Measurements from ENCODE around the gene PLB1.

Gene PLB1

DNA sequence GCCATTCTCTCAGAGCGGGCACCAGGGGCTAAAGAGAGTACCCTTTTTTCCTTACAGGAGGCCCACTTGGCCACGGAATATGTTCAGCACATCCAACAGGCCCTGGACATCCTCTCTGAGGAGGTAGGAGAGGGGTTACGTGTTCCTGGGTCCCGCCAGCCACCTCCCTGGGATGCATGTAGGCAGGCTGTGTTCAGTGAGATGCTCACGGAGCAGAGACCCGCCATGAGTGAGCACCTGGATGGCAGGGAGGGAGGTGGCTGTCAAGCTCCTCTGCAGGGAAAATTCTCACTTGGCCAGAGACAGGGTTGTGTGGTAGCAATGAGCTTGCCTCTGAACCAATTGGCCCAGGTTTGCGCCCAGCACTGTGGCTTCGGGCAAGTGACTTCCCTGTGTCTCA lies 132.6 kb downstream of the PLB1 start:
- DNase-seq (ENCODE audit: low read depth in 2 of 2): no peak

DNA sequence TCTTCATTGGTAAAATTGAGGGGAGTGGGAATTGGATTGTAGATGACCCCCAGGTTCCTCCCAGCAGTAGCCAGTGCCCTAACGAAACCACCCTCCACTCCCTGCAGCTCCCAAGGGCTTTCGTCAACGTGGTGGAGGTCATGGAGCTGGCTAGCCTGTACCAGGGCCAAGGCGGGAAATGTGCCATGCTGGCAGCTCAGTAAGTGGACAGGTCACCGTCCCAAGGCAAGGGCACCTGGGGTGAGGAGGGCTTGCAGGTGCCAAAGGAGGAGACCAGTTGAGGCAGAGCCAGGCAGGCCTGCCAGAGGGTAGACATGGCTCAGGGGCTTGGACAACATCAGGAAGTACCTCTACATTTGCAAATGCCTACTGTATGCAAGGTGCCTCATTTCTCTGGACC lies 133.1 kb downstream of the PLB1 start:
- DNase-seq (ENCODE audit: low read depth in 2 of 2): no peak

GRCh38 chr2:28629910-28630309 lies 134.1 kb downstream of the PLB1 start:
- no peak for DNase-seq (ENCODE audit: low read depth in 2 of 2)

- DNase-seq (ENCODE audit: low read depth in 2 of 2): no peak
Measured at GRCh38 chr2:28630341-28630740, 134.5 kb downstream of the PLB1 start.

DNA sequence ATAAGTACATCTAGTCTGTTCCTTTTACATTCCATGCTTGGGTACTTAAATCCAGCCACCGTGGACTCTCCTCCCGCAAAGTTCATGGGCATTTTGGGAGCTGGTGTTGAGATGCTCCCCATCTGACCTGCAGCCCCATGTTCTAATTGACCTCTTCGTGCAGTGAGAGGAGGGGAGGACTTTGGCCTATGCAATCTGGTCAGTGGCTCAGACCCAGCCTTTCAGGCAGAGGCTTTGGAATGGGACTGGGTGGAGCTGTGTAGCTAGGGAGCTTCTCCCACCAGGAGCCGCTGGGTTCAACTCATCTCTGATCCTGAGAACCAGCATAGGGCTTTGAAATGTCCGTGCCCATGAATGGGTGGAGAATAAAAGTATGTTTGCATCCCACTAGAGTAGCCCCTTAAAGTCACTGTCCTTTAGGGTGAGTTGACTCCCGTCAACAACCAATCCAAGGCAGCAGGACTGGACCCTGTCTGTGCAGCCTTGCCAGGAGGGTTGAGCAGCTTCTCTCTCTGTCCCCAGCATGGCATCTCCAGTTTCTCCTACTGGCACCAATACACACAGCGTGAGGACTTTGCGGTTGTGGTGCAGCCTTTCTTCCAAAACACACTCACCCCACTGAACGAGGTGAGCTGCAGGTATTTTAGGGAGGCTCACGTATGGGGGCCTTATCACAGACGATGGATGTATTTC lies 135.8 kb downstream of the PLB1 start:
- no peak for DNase-seq (ENCODE audit: low read depth in 2 of 2)

DNA sequence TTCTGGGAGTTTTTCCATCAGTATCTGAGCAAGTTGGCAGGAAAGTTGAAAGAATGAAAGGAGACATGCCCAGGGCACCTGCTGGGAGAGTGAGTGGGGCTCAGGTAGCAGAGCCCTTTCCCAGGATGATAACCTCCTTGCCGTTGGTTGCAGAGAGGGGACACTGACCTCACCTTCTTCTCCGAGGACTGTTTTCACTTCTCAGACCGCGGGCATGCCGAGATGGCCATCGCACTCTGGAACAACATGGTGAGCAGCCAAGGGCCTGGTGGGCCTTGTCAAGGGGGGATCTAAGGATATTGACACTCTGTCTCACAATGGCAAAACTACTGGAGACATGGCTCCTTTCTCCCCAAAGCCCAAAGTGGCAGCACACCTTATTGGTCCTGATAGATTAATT lies 136.9 kb downstream of the PLB1 start:
- DNase-seq (ENCODE audit: low read depth in 2 of 2): no peak

DNA sequence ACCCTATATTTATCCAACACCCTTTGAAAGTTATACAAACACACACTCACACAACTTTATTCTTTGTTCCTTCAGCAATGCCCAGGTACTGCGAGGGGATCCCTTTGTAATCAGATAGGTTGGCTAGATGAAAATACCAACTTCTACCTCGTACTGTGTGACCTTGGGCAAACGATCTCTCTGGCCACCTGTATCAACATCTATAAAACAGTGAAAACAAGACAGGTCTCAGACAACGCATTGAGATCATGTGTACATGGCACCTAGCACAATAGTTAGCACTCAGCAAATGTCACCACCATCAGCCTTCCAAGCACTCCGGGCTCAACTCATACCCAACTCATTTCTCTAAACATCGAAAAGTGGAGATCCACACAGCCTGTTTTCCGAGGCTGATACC lies 137.3 kb downstream of the PLB1 start:
- no peak for DNase-seq (ENCODE audit: low read depth in 2 of 2)

DNA sequence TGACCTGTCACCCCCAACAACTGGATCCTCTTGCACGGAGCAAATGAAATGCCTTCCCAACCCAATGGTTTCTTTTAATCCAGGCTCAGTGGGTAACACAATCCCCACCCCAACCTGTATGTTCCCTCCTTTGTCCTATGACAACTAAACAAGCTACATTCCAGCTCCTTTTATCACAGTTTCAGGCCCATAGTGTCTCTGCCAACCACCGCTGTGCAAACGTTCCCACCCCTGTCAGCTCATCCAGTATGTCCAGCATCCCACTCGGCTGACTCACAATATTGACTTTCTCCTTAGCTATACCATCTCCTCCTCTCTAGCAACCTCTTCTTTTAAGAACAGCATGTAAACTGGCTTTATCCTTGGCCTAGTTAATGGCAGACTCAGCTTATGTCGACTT lies 137.9 kb downstream of the PLB1 start:
- no peak for DNase-seq (ENCODE audit: low read depth in 2 of 2)

DNA sequence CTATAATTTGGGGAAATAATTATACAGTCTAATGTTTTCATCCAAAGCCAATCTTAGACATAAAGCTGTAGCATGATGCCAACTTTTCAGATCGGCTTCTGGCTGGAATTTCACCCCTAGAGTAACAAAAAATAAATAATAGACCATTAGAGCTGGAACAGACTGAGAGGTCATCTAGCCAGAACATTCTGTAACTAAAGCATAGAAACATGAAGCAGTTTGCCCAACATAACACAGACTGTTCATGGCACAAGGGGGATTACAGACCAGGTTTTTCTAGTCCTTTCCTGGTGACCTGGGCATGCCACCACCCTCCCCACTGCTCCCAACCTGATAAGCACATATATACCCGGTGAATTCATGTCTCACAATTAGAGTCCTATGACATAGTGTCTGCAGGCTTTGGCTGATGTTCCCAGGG lies 139.3 kb downstream of the PLB1 start:
- DNase-seq (ENCODE audit: low read depth in 2 of 2): no peak

DNA sequence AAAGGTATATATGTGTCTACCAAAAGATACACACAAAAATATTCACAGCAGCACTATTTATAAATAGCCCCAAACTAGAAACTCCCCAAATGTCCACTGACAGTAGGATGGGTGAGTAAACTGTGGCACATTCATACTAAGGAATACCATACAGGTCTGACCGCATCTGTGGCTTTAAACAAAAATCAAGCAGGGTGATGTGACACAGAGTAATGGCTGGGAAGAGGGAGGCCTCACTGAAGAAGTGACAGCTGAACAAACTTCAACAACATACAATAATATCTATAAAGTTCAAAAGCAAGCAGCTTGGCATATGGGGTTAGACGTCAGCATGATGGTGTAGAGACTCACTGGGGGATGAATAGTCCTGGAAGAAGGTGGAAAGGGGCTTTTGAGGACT lies 140.6 kb downstream of the PLB1 start:
- no peak for DNase-seq (ENCODE audit: low read depth in 2 of 2)

GRCh38 chr2:28637066-28638047 lies 141.5 kb downstream of the PLB1 start:
- DNase-seq (ENCODE audit: low read depth in 2 of 2): no peak

GRCh38 chr2:28638102-28638501 lies 142.2 kb downstream of the PLB1 start:
- no peak for DNase-seq (ENCODE audit: low read depth in 2 of 2)

DNA sequence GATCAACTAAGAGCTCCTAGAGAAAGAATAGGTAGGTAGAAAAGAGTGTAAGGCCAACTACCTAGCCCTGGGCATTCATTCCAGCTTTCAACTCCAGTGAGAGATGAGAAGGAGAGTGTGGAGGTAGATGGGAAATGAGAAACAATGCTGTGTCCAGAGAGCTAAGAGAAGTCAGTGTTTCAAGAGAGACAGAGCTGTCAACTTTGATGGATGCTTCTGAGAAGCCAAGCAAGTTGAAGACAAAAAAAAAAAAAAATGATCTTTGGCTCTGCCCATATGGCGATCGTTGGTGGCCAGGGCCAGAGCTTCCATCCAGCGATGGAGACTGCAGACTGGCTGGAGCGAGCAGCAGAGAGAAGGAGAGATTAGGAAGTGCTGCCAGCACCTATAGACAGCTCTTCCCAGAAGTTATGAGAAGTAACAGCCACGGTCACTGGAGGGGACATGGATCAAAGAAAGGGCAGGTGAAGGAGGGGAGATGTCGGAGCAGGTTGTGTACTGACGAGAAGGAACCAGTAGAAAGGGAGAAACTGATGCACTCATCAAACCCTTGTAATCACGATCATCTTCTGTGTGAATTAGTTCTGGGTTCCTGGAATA lies 143.3 kb downstream of the PLB1 start:
- DNase-seq (ENCODE audit: low read depth in 2 of 2): no peak

DNA sequence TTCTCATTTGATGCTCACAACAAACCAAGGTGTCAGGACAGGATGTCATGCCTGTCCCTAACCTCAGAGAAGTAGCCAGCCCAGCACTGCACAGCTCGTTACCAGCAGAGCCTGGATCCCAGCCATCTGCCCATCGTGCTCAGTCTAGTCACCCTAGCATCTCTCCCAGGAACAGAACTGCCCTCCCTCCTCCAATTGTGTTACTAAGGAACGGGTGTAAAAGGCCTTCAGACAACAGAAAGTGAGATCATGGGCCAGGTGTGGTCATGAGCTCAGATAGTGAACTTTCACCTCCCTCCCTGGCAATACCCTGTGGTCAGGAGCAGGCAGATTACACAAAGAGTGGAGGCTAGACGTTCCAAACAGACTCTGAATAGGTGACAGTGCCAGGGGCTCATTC lies 144.0 kb downstream of the PLB1 start:
- no peak for DNase-seq (ENCODE audit: low read depth in 2 of 2)

- DNase-seq (ENCODE audit: low read depth in 2 of 2): no peak
Measured at GRCh38 chr2:28640260-28640907, 144.5 kb downstream of the PLB1 start.

GRCh38 chr2:28640908-28641300 lies 145.0 kb downstream of the PLB1 start:
- DNase-seq (ENCODE audit: low read depth in 2 of 2): no peak

DNA sequence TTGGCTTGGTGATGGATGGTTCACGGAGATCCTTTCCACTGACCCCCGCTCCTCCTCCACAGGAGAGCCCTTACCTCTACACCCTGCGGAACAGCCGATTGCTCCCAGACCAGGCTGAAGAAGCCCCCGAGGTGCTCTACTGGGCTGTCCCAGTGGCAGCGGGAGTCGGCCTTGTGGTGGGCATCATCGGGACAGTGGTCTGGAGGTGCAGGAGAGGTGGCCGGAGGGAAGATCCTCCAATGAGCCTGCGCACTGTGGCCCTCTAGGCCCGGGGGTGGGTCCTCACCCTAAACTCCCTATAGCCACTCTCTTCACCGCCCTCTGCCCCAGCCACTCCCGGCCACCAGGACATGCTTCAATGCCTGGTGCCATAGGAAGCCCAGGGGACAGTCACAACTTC lies 146.9 kb downstream of the PLB1 start:
- no peak for DNase-seq (ENCODE audit: low read depth in 2 of 2)

GRCh38 chr2:28643327-28643726 lies 147.5 kb downstream of the PLB1 start:
- no peak for DNase-seq (ENCODE audit: low read depth in 2 of 2)

DNA sequence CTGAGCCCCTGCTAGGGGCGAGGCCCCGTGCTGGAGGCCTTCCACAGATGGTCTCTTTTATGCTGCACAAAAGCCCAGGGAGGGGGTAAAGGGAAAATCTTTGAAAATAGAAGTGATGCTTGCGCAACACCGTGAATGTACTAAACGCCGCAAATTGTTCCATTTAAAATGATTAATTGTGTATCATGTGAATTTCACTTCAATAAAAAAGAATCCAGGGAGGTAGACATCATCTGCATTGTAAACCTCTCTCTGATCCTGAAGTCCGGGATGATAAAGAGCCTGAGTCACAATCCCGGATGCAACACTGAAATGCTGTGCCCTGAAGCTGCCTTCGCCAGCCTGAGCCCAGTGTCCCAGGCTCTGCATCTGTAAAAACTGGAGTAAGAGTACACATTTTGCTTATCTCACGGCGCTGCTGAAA lies 148.1 kb downstream of the PLB1 start:
- no peak for DNase-seq (ENCODE audit: low read depth in 2 of 2)

GRCh38 chr2:28644760-28645159 lies 148.9 kb downstream of the PLB1 start:
- DNase-seq (ENCODE audit: low read depth in 2 of 2): no peak

- DNase-seq (ENCODE audit: low read depth in 2 of 2): no peak
Measured at GRCh38 chr2:28645553-28645952, 149.7 kb downstream of the PLB1 start.

GRCh38 chr2:28647682-28648081 lies 151.8 kb downstream of the PLB1 start:
- DNase-seq (ENCODE audit: low read depth in 2 of 2): no peak
